Peyer's patch (tissue), 4 donors: Measurements from ENCODE around the gene UBA6. TPM values are rescaled to one million over a fixed set of nuclear protein-coding genes. Genes with fewer than 3 reads are reported as not detected.
"Not testable (repeated sequence)": the region's sequence is repeated elsewhere in the genome, so short reads cannot be mapped to it uniquely, and the experiment has no call there.

Experiments
- DNase-seq, 3 donors: peaks; one replicate each; pipeline ENCODE4 v3.0.0-alpha.2; 2017 to 2019
- H3K27ac ChIP-seq, 4 donors: fragments of 200-600 bp; sonication (generic); one replicate each; pipeline ENCODE4 v1.5.1; 2016 to 2019
- H3K27me3 ChIP-seq, 2 donors: fragments of 200-600 bp; sonication (generic); one replicate each; pipeline ENCODE4 v1.5.1; 2019
- H3K36me3 ChIP-seq, 3 donors: fragments of 200-600 bp; sonication (generic); one replicate each; pipeline ENCODE4 v1.5.1; 2016 to 2019
- H3K4me1 ChIP-seq, 4 donors: fragments of 200-600 bp; sonication (generic); one replicate each; pipeline ENCODE4 v1.5.1; 2016 to 2019
- H3K4me3 ChIP-seq, 4 donors: fragments of 200-600 bp; sonication (generic); 1 replicate in 3 of 4; 2 replicates in 1 of 4; pipeline ENCODE4 v1.5.1; 2016 to 2019; ENCODE audit warnings: mild to moderate bottlenecking in 1 of 4
- H3K9me3 ChIP-seq, 4 donors: fragments of 200-600 bp; sonication (generic); one replicate each; pipeline ENCODE4 v1.5.1; 2016 to 2019; ENCODE audit warnings: mild to moderate bottlenecking in 1 of 4
- CTCF ChIP-seq, 6 experiments: fragments of 450-650 bp in 4 of 6; fragments of 200-600 bp in 2 of 6; sonication (generic) in 1 of 6; IDR thresholded peaks; one replicate each; pipeline ENCODE4 v1.5.1; 2017 to 2019; ENCODE audit warnings: antibody characterized with exemption in 6 of 6, mild to moderate bottlenecking in 3 of 6, moderate library complexity in 1 of 6
- POLR2A ChIP-seq, 2 donors: fragments of 450-650 bp; IDR thresholded peaks; one replicate each; pipeline ENCODE4 v1.5.1; 2017; ENCODE audit warnings: antibody characterized with exemption in 2 of 2, mild to moderate bottlenecking in 2 of 2, moderate library complexity in 2 of 2
- total RNA-seq, 4 donors: library from RNA; depleted of rRNA; stranded (reverse); fragments of >200 nt; gene quantifications; one replicate each; pipeline ENCODE4 v1.1.0, GENCODE V29; 2016

Gene UBA6
- total RNA-seq, 4 donors from 2014 or later: 18.1 to 69.7 (median 43.3) TPM

DNA sequence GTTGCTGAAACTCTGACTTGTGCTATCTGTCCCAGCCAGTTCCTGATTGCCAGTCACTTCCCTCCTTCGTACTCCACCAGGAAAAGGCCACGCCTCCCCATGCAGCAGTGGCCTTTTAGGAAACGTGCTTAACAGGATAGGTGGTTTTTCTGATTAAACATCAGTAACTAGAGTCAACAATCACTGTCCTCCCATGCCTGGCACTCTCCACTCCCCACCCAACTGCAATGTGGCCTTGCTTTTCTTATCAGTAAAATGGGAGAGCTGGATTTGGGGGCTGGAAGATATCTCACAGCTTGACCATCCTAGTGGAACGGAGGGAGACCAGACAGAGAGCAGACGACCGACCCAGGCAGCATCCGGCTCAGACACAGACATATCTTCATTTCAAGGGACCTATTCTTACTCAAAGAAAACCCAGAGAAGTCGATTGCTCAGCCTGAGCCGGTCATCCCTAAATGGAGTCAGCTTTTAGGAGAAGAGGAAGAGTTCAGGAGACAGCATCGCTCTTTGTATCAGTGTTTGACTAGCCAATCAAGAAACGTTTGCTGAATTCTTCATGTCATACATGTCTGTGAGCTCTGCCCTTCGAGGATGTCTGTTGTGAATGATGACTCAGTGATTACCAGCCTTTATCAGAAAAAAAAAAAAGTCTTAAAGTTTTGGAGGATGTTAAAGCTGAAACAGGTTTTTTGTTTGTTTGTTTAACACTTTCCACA, 12.7 kb upstream of the UBA6 start:
- no peak for DNase-seq
- no peak for TF ChIP-seq POLR2A (IDR thresholded peaks at IDR 0.05)
- TF ChIP-seq CTCF (IDR thresholded peaks at IDR 0.05): no peak
- Histone ChIP-seq H3K4me1 (no peaks in the 10 kb centered on the region), H3K4me3 (no peak overlapping the region), H3K27ac (no peak overlapping the region), H3K36me3 (no peaks in the 10 kb centered on the region), H3K27me3 (no peaks in the 10 kb centered on the region), H3K9me3 (no peaks in the 10 kb centered on the region)

DNA sequence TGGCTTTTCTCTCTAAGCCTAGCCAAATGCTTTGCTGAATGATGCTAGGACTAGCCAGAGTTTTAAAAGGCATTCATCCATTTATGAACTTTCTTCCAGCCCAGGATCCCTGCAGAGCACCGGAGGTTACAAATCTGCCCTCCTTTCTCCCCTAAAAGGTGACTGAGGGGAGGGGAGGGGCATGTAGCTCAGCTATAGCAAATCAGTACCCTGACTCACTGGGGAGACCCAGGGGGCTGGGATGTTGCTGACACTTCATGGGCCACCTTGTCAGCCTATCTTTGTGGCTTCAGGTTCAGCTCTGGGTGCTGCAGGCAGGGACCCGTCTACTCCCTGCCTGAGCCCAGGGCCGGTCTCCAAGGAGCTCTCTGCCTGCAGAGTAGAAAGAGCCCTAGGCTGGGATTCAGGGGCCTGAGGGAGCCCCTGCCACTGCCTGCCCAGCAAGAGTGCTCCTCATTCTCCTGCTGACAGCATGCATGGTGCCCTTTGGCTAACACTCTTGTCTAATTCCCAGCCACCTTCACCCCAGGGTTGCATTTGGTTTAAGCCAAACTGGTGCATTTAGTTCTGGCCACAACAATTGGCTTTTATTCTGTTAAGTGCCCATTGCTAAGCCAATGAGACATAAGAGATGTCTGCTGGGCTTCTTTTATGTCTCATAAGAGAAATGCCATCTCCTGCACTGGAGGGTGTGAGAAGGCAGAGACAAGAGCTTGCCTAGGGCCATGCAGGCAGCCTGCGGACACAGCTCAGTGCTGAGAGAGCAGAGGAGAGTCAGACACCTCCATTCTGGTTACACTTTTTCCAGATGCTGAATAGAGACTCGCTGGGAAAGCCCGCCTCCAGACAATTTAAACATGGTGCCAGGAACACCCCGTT, 11.9 kb upstream of the UBA6 start:
- TF ChIP-seq CTCF (IDR thresholded peaks at IDR 0.05) (no peak), POLR2A (IDR thresholded peaks at IDR 0.05) (no peak)
- no peaks in the 10 kb centered on the region for H3K27me3 ChIP-seq
- H3K27ac ChIP-seq: no peak overlapping the region

DNA sequence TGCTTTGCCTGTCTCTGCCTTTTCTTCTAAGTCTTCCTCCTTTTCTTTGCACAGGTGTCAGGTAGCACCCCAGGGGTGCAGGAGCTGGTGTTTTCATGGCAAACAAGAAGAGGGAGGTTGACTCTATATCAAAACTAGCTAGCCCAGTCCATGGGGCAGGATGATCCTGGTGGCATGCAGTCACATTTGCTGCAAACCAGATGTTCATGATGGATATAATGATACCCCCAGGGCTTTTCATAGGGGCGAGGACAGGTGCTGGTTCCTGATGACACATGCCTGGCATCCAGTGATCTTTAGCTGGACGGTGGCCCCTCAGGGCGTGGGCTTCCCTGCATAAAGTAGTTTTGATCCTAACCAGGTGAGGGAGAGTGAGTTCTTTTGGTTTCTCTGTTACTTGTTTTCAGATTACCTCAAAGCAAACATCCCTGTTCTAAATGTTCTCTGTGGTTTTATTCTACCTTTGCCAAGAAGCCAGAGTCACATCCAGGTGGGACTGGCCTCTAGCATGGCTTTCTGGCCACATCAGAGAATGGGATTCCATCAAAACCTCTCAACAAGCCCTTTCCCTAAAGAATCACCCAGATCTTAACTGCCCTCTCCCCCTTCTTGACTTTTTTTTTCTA, 11.2 kb upstream of the UBA6 start:
- Histone ChIP-seq H3K9me3 (no peaks in the 10 kb centered on the region), H3K4me1 (no peaks in the 10 kb centered on the region), H3K4me3 (no peak overlapping the region), H3K36me3 (no peaks in the 10 kb centered on the region), H3K27ac (no peak overlapping the region), H3K27me3 (no peaks in the 10 kb centered on the region)
- TF ChIP-seq CTCF (IDR thresholded peaks at IDR 0.05) (no peak), POLR2A (IDR thresholded peaks at IDR 0.05) (no peak)
- DNase-seq: no peak

More for the DNA sequence above, 11.9 kb upstream of the UBA6 start:
- Histone ChIP-seq H3K4me1 (no peaks in the 10 kb centered on the region), H3K9me3 (no peaks in the 10 kb centered on the region), H3K36me3 (no peaks in the 10 kb centered on the region), H3K4me3 (no peak overlapping the region)
- no peak for DNase-seq

GRCh38 chr4:67706682-67707081, 5.7 kb upstream of the UBA6 start:
- not testable (repeated sequence) for H3K4me1 ChIP-seq, H3K27me3 ChIP-seq, H3K4me3 ChIP-seq, DNase-seq, H3K36me3 ChIP-seq, H3K9me3 ChIP-seq, H3K27ac ChIP-seq

DNA sequence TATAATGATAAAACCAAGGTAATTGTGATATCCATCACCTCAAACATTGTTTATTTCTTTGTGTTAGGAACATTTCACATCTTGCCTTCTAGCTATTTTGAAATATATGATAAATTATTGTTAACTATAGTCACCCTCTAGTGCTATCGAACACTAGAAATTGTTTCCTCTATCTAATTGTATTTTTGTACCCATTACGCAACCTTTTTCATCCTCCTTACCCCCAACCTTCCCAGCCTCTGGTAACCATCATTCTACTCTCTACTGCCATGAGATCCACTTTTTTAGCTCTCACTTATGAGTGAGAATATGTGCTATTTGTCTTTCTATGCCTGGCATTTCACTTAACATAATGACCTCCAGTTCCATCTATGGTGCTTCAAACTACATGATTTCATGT, 3.9 kb upstream of the UBA6 start:
- Histone ChIP-seq H3K4me1 (peaks cover 0 to 8% (median under 1%) of the 10 kb centered on the region in 4 donors), H3K4me3 (no peak overlapping the region), H3K36me3 (no peaks in the 10 kb centered on the region), H3K27me3 (no peaks in the 10 kb centered on the region), H3K27ac (no peak overlapping the region), H3K9me3 (no peaks in the 10 kb centered on the region)
- no peak for TF ChIP-seq POLR2A (IDR thresholded peaks at IDR 0.05)
- no peak for TF ChIP-seq CTCF (IDR thresholded peaks at IDR 0.05)
- no peak for DNase-seq

DNA sequence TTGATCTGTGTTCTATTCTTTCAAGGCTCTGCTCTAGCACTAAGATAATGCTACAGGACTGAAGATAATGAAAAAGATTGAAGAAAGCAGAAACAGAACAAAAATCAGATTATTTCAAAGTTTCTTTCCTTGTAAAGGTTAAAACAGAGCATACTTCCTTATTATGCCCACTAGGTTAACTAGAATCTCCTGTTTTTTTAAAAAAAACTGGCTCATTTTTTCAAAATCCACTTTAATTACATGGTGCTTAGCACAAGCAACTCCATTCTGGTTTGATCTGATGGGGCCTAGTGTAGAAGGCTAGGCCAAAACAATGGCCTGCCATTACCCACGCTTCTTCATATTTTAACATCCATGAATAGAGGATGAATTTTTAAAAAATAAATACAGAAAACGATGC, 1.2 kb upstream of the UBA6 start:
- Histone ChIP-seq H3K4me1 (peaks cover 0 to 13% (median 2%) of the 10 kb centered on the region in 4 donors), H3K27me3 (no peaks in the 10 kb centered on the region), H3K9me3 (no peaks in the 10 kb centered on the region), H3K4me3 (peak overlapping the region in 1 of 4 donors; percentile 91), H3K27ac (no peak overlapping the region), H3K36me3 (no peaks in the 10 kb centered on the region)
- TF ChIP-seq POLR2A (IDR thresholded peaks at IDR 0.05) (no peak), CTCF (IDR thresholded peaks at IDR 0.05) (no peak)
- DNase-seq: no peak
